Astrocyte of the cerebellum (primary cell): ENCODE results near the gene GSDME.

ENCODE experiments used
- DNase-seq: peaks from one replicate; pipeline ENCODE4 v3.0.0-alpha.2; 2011; ENCODE audit warnings: low read depth
- H3K4me3 ChIP-seq: 2 replicates; pipeline ENCODE4 v1.5.1; 2011; ENCODE audit warnings: mild to moderate bottlenecking, low read depth, low read length, moderate library complexity
- in situ Hi-C: cut with HindIII; loops from 2 replicates; pipeline ENCODE4 v1.10.0; 2017; ENCODE audit warnings: low sequenced_read_pairs
- TF ChIP-seq, protein P1 (sequence below): IDR thresholded peaks from 2 replicates; pipeline ENCODE4 v1.5.1; 2012; ENCODE audit warnings: low read length, low read depth, moderate library complexity, mild to moderate bottlenecking; ENCODE audit errors: missing control alignments

GSDME gene

DNA sequence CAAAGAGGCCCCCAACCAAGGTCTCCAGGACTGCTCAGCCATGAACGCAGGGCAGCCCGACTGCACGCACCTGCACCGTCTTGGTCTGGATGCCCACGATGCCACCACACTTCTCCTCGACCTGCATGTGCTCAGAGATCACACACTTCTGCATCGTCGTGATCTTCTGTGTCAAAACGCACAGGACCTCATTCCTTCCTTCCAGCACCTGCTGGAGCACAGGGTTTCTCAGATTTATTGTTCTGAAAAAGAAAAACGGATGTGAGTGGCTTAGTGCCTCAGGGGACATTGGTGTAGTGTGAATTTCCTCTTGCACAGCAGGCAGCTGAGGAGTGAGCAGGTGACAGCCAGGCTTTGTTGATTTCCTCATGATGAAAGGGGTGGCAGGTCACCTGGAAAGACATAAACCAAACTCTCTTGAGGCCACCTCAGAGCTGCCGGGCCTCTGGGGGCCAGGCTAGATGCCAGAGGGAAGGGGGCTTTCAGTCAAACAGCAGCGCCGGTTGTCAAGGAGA, 38.2 kb downstream of the GSDME start:
- TF ChIP-seq, protein P1, sequence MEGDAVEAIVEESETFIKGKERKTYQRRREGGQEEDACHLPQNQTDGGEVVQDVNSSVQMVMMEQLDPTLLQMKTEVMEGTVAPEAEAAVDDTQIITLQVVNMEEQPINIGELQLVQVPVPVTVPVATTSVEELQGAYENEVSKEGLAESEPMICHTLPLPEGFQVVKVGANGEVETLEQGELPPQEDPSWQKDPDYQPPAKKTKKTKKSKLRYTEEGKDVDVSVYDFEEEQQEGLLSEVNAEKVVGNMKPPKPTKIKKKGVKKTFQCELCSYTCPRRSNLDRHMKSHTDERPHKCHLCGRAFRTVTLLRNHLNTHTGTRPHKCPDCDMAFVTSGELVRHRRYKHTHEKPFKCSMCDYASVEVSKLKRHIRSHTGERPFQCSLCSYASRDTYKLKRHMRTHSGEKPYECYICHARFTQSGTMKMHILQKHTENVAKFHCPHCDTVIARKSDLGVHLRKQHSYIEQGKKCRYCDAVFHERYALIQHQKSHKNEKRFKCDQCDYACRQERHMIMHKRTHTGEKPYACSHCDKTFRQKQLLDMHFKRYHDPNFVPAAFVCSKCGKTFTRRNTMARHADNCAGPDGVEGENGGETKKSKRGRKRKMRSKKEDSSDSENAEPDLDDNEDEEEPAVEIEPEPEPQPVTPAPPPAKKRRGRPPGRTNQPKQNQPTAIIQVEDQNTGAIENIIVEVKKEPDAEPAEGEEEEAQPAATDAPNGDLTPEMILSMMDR: no peak
- no peak overlapping the region for H3K4me3 ChIP-seq
- DNase-seq: no peak
- in situ Hi-C loops: no loop called here

DNA sequence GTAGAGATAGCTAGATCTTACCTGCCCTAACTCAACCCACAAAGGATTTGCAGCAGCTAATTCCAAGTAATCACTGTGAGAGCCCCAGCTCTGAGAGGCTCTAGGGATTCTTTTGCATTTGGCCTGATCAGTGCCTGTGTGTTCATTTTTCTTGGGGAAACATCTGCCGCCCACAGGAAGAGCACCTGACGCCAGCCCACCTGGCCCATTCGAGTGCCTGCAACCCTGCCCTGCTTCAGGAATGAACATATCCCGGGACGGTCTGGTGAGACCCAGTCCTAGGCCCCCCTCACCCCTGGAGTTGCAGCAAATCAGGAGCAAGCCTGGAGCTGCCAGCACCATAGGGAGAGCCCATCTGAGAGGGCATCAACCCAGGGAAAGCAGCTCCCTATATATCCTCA, 38.8 kb downstream of the GSDME start:
- in situ Hi-C loops: no loop called here
- TF ChIP-seq, protein P1: no peak
- DNase-seq: no peak
- H3K4me3 ChIP-seq: no peak overlapping the region

DNA sequence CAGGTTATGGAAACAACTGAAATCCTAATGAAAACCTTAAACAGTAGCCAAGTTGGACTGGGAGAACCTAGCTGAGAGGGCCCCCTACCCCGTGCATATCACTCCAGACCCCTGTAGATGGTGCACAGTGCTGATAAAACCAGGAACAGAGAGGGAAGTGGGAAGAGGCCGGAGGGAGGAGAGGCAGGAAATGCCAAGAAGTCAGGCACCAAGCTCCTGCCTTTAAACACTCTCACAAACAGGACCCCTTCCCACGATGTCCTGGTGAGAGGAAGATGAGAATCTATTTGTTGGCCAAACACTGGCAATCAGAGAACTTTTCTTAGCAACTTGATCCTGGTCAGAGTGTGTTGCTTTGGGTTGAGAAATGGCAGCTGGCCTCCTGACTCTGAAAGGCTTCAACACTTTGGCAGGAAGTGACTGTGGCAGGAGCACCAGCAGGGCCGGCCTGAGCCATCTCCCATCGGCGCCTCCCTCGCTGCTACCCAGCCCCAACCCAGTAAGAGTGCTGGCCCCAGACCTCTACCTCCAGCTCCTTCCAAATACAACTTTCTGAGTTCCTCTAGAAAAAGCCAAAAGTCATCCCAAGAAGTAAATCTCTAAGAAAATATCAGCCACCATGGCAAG, 39.5 kb downstream of the GSDME start:
- in situ Hi-C loops: no loop called here
- no peak for DNase-seq
- H3K4me3 ChIP-seq: no peak overlapping the region
- TF ChIP-seq, protein P1: no peak

DNA sequence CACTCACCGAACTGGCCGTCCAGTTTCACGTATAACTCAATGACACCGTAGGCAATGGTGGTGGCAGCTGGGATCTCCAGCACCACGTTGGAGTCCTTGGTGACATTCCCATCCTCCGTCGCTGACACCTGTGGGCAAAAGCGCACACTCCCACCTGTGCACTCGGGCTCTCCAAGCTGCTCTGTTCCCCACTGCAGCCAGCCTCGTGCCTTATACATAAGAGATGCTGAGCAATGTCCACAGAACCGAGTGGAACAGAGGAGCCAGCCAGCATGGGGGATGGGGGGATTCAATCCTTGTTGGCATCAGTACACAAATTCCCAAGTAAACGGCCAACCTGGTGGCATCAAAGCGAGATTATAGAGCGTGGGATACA, 40.0 kb downstream of the GSDME start:
- DNase-seq: no peak
- TF ChIP-seq, protein P1: no peak
- H3K4me3 ChIP-seq: no peak overlapping the region
- in situ Hi-C loops: no loop called here

DNA sequence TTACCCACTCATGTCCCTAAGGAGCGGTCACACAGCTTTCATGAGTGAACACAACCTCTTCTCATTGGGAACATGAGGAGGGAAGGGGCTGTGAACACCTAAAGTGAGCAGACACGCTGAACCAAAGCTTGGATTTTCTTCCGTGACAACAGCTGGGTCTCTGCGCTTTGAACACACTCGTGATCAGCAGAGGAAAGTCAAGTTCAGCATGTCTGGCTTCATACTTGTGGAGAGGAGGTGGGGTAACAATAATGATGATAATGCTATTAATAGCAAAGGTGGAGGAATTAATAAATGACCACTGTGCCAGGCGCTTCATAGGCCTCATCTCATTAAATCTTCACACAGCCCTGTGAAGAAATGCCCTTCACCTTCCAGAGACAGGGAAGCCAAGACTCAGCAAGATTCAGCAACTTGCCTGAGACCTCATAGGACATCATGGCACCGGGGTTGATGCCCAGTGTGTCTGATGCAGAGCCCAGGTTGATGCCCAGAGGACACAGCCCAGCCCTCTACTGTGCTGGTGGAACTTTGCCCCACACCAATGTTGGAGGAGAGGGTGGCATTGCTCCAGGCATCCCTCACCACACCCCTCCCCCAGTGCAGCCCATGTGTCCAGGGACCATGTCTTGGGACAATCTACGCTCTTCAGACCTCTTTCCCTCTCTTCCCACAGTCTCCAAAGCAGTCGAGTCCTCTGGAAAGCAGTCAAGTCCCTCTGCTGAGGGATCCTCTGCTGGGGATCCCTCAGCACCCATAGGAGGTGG, 40.6 kb downstream of the GSDME start:
- no peak overlapping the region for H3K4me3 ChIP-seq
- TF ChIP-seq, protein P1: no peak
- no peak for DNase-seq
- in situ Hi-C loops: no loop called here

DNA sequence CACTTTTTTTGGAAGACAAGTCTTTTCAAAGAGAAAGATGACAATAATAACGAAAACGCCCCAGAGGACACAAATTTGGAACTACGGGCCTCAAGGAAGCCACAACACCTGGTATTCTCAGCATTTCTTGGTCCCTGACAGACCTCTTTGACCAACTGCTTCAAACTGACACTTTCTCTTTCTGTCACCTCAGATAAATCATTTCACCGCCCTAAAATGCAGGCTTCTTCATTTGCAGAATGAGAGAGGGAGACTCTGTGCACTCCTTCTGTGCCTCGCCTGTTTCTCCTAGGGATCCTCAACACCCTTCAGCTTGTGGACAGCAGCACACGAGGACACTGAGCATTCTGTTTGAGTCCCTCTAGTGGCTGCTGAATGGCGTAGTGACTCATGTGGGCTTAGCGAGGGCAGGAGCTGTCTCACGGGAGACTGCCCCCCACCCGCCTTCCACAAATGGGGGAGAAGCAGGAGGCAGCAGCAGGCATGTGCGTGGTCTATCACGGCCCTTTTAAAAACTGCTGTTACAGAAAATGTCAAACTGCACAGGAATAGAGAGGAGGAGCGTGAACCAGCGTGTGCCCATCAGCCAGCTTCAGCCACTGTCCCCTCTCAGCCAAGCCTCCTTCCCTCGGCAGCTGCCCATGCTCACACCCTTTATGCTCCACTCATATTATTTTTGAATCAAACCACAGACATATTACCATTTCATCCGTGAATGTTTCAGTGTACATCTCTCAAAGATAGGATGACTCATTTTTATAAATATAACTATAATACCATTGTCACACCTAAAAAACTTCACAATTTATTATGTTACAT, 41.4 kb downstream of the GSDME start:
- TF ChIP-seq, protein P1: peak; percentile 55
- no peak for DNase-seq
- no peak overlapping the region for H3K4me3 ChIP-seq
- in situ Hi-C loops: no loop called here
